ENCODE measurements around the gene WDR1. TPM values are rescaled to one million over a fixed set of nuclear protein-coding genes. Genes with fewer than 3 reads are reported as not detected.

The WDR1 gene
- total RNA-seq, 1 experiment from 2014 or later, result 199 TPM

DNA sequence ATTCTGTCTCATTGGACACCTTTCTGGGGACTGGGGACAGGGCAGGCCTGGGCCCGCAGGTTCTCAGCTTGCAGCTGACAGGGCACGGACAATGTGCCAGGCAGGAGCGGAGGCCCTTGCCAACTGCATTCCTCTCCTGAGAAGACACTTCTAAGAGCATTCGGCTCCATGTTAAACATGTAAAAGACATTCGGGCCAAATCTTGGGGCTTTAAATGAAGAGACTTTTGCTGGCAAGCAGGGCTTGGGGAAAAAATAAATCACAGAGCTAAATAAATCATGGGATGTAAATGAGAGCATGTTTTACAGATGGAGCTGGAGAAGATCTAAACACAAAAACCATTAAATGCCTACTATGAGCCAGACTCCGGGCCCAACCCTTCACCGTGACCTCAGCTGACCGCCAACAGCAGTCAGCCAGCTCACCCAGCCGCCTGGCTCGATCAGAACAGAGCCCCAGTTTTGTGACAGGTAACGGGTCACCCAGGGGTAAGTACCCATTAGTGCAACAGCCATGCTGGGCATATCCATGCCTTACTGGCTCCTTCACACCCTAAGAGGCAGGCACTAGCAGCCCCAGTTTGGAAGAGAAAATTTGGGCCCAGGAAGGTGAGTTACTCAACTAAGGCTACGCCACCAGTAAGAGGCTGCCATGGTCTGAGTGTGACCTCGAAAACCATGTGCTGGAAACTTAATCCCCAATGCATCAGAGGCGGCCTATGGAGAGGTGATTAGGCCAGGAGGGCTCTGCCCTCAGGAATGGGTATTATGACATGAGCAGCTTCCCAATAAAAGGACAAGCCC lies 14.7 kb downstream of the WDR1 start:
- H3K4me3 Mint-ChIP-seq (ENCODE audit: low read depth, unreplicated experiment), result no peak overlapping the region
- no peaks in the 10 kb centered on the region for H3K9me3 Mint-ChIP-seq (ENCODE audit: low read depth, unreplicated experiment)
- H3K27me3 Mint-ChIP-seq (ENCODE audit: unreplicated experiment), result no peaks in the 10 kb centered on the region
- intact Hi-C loops (cut with micrococcal nuclease; ENCODE audit: unreplicated experiment), result no loop called here
- no peak overlapping the region for H3K27ac Mint-ChIP-seq (ENCODE audit: unreplicated experiment)
- no peak for DNase-seq
- peaks cover 37% of the 10 kb centered on the region for H3K4me1 Mint-ChIP-seq (ENCODE audit: low read depth, unreplicated experiment)
- CTCF ChIA-PET, result no interaction called here
- TF ChIP-seq, protein P1, sequence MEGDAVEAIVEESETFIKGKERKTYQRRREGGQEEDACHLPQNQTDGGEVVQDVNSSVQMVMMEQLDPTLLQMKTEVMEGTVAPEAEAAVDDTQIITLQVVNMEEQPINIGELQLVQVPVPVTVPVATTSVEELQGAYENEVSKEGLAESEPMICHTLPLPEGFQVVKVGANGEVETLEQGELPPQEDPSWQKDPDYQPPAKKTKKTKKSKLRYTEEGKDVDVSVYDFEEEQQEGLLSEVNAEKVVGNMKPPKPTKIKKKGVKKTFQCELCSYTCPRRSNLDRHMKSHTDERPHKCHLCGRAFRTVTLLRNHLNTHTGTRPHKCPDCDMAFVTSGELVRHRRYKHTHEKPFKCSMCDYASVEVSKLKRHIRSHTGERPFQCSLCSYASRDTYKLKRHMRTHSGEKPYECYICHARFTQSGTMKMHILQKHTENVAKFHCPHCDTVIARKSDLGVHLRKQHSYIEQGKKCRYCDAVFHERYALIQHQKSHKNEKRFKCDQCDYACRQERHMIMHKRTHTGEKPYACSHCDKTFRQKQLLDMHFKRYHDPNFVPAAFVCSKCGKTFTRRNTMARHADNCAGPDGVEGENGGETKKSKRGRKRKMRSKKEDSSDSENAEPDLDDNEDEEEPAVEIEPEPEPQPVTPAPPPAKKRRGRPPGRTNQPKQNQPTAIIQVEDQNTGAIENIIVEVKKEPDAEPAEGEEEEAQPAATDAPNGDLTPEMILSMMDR (IDR thresholded peaks at IDR 0.05; ENCODE audit: unreplicated experiment), result no peak
- H3K36me3 Mint-ChIP-seq (ENCODE audit: insufficient read depth, unreplicated experiment), result peaks cover 45% of the 10 kb centered on the region
- no TSS peak for BruUV-seq (replicated peaks)

DNA sequence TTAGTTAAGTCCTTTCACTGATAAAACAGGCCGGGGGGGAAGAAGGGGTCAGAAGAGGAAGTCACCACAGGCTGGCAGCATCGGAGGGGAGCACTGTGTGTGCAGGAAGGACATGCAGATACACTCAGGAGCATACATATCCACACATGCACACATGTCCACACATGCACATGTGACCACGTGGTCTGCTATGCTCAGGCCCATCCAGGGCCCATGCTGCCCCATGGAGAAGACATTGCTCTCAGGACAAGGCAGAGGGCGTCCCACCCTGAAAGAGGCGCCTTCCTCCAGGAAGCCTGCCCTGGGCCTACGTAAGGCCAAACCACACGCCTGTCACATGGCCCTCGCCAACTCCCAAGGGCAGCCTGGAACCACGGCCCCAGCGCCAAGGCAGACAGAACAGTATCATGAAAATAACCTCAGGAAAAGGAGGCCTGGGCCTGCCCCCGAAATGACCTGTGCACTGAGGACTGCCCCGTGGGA lies 15.8 kb downstream of the WDR1 start:
- Mint-ChIP-seq H3K27ac (ENCODE audit: unreplicated experiment) (no peak overlapping the region), H3K4me3 (ENCODE audit: low read depth, unreplicated experiment) (no peak overlapping the region), H3K9me3 (ENCODE audit: low read depth, unreplicated experiment) (no peaks in the 10 kb centered on the region), H3K4me1 (ENCODE audit: low read depth, unreplicated experiment) (peaks cover 28% of the 10 kb centered on the region), H3K27me3 (ENCODE audit: unreplicated experiment) (no peaks in the 10 kb centered on the region), H3K36me3 (ENCODE audit: insufficient read depth, unreplicated experiment) (peaks cover 49% of the 10 kb centered on the region)
- intact Hi-C loops (cut with micrococcal nuclease; ENCODE audit: unreplicated experiment), result no loop called here
- CTCF ChIA-PET, result no interaction called here
- BruUV-seq (replicated peaks), result no TSS peak
- TF ChIP-seq, protein P1 (IDR thresholded peaks at IDR 0.05; ENCODE audit: unreplicated experiment), result no peak
- DNase-seq, result no peak

DNA sequence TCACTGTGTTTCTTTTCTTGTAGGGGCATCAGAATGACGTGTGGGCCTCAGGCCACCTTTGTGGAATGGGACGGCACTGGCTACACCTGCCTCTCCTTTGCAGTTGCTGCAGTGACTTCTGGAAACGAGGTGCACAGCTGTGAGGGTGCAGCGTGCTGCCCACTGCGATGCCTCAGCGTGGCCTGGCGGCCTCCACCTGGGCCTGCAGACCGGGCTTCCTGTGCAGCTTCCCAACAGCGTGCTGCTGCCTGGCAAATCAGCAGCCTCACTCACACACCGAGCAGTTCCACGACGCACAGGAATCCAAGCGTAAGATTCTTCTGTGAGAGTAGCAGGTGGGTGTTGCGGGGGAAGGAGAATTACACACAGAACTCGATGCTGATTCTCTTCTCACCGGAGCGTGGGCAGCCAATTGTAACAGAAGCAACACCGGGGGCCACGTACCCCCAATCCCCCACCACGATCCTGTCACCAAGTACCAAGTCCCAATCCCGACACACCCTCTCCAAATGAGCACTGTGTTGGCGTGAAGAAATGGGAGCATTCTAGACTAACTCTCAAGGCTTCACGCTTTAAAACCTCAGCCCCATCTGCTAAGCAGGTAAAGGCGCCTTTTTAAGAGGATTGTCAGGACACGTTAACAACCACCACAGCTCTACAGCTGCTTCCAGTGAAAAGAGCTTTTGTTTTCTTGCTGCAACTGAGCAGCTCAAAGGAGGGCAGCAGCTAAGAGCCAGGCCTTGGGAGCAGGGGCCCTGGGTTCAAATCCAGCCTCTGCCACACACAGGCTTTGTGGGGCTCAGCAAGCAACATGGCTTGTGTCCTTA lies 16.9 kb downstream of the WDR1 start:
- H3K27ac Mint-ChIP-seq (ENCODE audit: unreplicated experiment), result no peak overlapping the region
- TF ChIP-seq, protein P1 (IDR thresholded peaks at IDR 0.05; ENCODE audit: unreplicated experiment), result no peak
- H3K36me3 Mint-ChIP-seq (ENCODE audit: insufficient read depth, unreplicated experiment), result peaks cover 49% of the 10 kb centered on the region
- H3K27me3 Mint-ChIP-seq (ENCODE audit: unreplicated experiment), result no peaks in the 10 kb centered on the region
- H3K4me1 Mint-ChIP-seq (ENCODE audit: low read depth, unreplicated experiment), result peaks cover 17% of the 10 kb centered on the region
- no peak for DNase-seq
- H3K9me3 Mint-ChIP-seq (ENCODE audit: low read depth, unreplicated experiment), result no peaks in the 10 kb centered on the region
- CTCF ChIA-PET, result no interaction called here
- H3K4me3 Mint-ChIP-seq (ENCODE audit: low read depth, unreplicated experiment), result no peak overlapping the region
- intact Hi-C loops (cut with micrococcal nuclease; ENCODE audit: unreplicated experiment), result no loop called here
- no TSS peak for BruUV-seq (replicated peaks)

DNA sequence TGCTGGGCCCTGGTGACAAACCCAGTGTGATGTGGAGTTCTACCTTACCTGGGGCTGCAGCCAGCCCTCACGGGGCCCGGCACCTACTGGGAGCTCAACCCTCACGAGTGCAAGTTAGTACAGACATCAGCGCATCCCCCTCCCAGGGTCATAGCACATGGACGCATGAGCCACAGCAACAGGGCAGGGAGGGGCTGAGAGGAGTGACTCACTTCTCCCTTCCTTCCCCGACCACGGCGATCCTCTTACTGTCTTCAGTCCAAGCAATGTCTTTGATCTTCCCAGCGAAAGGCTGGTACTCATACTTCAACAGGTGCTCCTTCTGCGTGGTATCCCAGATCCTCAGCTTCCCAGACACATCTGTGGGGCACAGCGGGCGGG lies 17.8 kb downstream of the WDR1 start:
- CTCF ChIA-PET, result no interaction called here
- H3K27ac Mint-ChIP-seq (ENCODE audit: unreplicated experiment), result no peak overlapping the region
- peaks cover 12% of the 10 kb centered on the region for H3K4me1 Mint-ChIP-seq (ENCODE audit: low read depth, unreplicated experiment)
- no peak overlapping the region for H3K4me3 Mint-ChIP-seq (ENCODE audit: low read depth, unreplicated experiment)
- BruUV-seq (replicated peaks), result no TSS peak
- TF ChIP-seq, protein P1 (IDR thresholded peaks at IDR 0.05; ENCODE audit: unreplicated experiment), result no peak
- peaks cover 45% of the 10 kb centered on the region for H3K36me3 Mint-ChIP-seq (ENCODE audit: insufficient read depth, unreplicated experiment)
- no peak for DNase-seq
- no peaks in the 10 kb centered on the region for H3K9me3 Mint-ChIP-seq (ENCODE audit: low read depth, unreplicated experiment)
- no peaks in the 10 kb centered on the region for H3K27me3 Mint-ChIP-seq (ENCODE audit: unreplicated experiment)
- intact Hi-C loops (cut with micrococcal nuclease; ENCODE audit: unreplicated experiment), result no loop called here

All from Calu3 (cell line).